Measurements from ENCODE around the gene TACR1.
"Not testable (repeated sequence)": the region's sequence is repeated elsewhere in the genome, so short reads cannot be mapped to it uniquely, and the experiment has no call there.

The TACR1 gene

DNA sequence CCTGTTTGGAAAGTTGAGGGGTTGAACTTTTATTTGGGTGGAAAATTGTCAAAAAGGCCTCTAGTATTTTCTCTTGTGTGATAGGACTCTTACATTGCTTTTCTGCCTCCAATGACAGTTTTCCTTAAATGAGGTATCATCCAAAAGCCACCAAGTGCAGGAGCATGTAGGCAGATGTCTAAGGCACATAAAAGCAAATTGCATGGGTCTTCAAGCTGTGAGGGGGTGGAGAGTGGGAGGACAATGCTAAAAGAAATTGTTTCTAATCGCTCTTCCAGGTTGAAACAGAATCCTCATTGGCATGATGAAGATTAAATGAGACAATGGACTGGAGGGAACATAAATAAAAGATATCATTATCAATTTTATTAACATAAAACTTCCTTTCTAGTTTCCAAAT is 6.8 kb downstream of the TACR1 start:
- no peak for DNase-seq

DNA sequence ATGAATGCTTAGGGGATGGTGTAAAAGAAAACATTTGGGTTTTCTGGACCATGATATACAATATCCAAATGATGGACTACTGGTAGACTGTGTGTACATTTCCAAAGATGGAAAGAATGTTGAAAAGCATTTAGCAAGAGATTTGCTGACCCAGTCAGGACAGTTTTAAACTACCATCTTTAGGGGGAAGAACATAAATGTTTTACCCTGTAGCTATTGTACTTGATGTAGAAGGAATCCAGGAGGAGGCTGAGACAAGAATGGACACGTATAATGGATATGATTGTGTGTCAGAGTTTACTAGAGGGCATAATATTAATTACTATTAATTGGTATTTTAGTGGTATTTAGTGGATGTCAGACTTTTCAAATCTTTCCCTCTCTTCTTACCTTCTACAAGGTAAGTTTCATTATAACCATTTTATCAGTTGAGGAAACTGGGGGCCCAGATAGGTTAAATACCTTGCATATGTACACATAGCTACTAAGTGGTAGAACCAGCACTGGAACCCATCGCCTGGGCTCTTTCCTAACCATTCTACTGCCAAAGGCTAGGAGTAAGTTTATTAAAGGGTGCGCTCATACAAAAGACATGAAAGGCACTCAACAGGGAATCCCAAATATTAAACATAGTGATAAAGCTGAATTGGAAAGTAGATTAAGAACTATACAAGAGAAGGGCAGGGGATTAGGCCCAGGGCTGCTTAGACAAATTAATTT is 8.9 kb downstream of the TACR1 start:
- DNase-seq: no peak

DNA sequence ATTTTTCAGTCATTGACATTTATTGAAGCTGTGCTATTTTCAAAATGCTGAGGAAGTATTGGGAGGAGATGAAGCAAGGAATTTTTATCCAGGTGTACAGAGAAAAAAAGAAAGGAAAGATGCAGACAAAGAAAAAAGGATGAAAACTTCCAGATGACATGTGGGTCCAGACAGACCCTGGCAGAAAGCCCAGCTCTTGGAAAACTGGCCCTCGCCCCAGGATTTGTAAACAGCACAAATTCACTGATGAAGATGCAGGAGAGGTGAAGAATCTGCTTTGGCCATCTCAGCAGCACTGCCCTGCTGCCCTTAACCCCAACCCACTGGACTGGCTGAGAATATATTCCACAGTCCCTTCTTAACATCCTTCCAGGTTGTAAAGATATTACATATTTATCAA is 12.5 kb downstream of the TACR1 start:
- DNase-seq: no peak

DNA sequence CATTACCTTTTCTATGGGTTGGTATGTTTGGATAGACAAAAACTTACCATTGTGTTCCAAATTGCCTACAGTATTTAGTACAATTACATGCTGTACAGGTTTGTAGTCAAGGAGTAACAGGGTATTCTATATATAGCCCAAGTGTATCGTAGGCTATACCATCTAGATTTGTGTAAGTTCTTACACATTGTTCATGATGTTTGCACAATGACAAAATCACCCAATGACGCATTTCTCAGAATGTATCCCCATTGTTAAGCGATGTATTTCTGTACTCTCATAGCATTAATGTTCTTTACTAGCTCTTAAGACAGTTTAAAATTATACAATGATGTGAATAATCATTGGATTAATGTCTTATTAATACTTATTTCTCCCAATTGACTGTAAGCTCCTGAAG is 16.7 kb downstream of the TACR1 start:
- DNase-seq: no peak

DNA sequence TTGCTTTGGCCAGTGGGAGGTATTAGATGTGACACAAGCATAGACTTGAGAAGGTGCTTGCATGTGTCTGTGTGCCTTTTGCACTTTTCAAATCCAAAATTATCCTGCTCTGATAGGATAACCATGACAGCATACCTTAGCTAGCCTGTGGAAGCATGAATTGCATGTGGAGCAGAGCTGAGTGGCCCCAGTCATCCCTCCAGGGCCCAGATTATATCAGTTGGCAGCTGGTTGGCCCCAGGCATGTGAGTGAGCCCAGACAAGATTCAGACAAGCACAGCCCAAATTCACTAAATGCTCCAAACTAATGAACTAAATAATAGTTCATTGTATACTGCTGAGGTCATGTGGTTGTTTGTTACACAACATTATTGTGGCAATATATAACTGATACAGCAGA is 18.8 kb downstream of the TACR1 start:
- DNase-seq: no peak

DNA sequence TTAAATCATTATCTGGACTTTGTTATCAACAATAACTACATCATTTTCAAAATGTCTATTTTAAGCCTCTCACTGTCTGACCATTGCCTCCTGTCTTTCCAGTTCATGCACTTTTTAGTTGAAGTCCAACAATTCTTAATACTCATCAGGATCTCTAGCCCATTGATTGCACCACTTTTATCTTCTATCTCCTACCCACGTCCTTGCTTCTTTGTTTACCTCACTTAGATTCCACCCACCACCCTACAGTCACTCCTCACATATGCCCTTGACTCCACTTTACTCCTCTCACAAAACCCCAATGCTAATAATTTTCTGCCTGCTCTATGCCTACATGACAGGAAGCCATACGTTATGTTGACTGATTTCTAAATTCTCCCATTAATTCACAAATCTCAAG is 21.9 kb downstream of the TACR1 start:
- no peak for DNase-seq

DNA sequence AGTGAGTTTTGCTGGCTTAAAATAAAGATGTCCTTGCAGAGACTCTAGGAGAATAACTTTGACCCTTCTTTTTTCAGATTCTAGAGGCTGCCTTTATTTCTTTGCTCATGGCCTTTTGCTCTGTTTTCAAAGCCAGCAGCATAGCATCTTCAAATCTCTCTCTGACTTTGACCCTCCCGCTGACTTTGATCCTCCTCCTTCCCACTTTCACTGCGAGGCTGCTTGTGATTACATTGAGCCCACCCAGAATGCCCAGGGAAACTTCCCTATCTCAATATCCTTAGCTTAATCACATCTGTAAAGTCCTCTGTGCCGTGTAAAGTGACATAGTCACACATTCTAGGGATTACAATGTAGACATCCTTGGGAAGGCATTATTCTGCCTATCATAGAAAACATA is 23.9 kb downstream of the TACR1 start:
- no peak for DNase-seq

DNA sequence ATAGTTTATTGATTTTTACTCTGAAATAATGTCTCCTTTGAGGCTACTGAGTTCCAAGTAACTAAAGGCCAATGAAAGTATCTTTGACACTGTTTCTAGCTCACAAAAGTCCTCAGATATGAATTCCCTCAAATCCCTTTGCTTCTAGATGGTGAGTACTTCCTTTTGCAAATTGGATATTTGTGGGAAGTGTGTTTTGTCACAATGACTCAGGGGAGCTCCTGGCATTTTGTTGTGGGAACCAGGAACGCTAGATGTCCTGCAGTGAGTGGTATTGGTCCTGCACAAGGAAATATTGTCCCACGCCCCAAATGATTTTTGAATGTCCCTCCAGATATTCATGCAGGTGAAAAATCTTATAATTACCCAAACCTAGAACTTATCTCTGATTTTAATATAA is 24.3 kb downstream of the TACR1 start:
- DNase-seq: no peak

DNA sequence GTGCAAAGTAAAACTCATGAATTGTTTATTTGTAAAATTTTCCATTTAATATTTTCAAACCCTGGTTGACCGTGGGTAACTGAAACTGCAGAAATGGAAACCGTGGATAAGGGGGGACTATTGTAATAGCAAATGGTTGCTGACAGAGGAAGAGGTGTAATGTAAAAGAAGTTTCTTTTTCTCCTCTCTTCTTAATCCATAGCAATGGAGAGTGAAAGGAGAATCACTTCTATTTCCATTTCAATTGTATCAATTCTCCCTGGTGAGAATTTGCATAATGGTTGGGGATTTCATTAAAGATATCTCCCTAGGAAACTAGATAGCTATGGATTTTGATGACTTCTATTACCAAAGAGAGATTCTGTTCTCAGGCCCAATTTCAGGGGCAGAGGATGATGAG is 24.8 kb downstream of the TACR1 start:
- DNase-seq: no peak

DNA sequence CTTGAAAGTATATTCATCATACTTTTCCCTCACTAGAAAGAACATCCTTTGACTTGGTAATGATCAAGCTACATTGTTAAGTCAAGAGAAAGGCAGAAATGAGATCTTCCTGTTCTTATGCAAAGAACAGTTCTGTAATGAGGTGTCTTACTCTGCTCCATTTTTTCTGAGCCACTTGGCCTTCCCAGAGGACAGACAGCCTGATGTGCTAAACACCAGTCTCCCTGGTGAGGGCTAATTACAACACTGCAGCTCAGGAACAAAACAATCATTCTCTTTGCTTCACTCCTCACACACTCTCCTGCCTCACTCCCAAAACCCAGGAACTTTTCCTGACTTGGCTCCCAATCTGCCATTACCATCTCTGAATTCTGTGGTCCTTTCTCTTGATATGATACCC is 25.6 kb downstream of the TACR1 start:
- DNase-seq: no peak

DNA sequence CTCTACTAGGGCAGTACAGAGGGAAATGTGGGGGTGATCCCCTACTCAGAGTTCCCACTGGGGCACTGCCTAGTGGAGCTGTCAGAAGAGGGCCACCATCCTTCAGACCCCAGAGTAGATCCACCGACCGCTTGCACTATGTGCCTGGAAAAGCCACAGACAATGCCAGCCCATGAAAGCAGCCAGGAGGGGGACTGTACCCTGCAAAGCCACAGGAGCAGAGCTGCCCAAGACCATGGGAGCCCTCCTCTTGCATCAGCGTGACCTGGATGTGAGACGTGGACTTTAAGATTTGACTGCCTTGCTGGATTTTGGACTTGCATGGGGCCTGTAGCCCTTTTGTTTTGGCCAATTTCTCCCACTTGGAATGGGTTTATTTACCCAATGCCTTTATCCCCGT is 27.9 kb downstream of the TACR1 start:
- DNase-seq: not testable (repeated sequence)

DNA sequence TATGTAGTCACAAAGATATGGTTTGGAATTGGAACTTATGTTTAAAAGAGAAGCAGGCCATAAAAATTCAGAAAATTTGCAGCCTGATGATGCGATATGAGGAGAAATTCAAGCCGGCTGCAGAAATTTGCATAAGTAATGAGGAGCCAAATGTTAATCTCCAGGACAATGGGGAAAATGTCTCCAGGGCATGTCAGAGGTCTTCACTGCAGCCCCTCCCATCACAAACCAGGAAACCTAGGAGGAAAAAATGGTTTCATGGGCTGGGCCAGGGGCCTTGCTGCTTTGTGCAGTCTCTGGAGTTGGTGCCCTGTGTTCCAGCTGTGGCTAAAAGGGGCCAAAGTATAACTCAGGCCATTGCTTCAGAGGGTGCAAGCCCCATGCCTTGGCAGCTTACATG is 28.4 kb downstream of the TACR1 start:
- no peak for DNase-seq

DNA sequence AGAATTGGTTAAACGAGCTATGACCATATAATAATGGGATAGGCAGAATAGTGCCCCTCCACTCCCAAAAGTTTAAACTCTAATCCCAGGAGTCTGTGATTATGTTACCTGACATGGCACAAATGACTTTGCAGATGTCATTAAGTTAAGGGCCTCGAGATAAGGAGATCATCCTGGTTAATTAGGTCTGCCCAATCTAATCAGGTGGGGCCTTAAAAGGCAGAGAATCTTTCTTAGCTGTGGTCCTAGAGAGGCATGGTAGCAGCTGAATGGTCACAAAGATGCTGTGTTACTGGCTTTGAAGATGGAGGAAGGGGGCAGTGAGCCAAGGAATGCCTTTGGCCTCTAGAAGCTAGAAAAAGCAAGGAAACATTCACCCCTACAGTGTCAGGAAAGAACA is 31.1 kb downstream of the TACR1 start:
- no peak for DNase-seq

DNA sequence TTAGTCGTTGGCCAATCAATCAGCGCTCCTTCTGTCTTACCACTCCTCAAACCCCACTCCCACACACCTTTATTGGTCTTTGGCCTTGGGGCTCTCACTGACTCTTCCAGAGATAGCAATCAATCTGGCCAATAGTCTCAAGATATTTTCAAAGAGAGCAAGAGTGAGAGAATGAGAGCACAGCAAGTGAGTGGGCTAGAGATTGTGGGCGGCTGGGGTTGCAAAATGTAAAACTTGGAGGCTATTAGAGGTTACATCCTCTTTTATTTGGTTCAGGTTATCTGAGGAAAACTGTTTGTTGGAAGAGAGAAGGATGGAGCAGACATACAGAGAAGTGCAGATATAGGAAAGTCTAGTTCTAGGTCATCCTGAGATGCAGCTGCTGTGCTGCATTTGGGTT is 32.8 kb downstream of the TACR1 start:
- no peak for DNase-seq

DNA sequence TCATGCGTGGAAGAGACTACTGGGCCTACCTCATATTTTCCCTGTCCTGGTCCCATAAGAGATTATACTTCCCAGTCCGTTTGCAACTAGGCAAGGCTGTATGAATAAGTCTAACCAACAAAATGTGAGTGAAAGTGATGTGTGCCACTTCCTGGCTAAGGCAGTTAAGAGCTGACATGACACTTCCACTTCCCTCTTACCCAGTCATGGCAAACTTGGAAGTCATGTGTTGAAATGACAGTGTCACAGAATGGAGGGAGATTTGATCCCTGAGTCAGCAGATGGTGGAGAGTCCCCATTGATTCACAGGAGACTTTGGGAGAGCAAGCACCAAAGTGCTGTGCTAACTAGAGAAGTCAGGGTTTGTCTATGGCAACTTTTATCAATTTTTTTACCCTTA is 36.4 kb downstream of the TACR1 start:
- DNase-seq: no peak

DNA sequence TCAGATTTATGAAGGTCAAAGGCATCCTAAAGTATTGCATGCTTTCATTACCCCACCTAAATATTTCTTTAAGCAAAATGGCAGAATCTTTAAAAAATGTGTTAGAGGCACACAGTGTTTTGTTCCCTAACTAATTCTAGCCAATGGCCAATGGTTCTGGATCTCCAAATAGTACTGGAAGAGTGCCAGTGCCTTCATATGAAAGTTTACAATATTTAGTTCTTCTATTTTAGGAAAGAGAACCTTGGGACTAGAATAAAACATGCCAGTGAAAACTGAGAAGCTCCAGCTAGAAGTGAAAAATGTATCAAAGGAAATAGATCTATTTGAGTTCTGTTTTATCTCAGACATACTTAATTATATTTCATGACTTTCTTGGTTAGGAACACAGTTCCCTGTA is 37.1 kb downstream of the TACR1 start:
- no peak for DNase-seq

DNA sequence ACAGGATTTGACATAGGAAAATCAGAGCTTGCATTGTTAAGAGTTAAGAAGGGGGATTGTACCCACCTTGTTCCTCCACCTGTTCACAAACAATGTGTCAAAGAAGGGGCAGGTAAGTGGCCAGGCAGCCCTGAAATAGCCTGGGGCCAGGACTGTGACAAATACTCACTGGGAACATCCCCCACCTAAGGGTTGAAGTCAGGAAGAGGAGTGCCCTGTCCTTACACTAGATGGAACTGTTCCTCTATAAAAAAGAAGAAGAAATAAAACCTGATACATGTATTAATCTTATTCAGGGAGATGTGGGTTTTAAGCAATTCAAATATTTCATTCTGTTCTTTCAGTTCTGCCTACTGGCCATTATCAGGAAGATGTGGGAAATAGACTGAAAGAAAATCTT is 41.9 kb downstream of the TACR1 start:
- DNase-seq: peak; percentile 13

DNA sequence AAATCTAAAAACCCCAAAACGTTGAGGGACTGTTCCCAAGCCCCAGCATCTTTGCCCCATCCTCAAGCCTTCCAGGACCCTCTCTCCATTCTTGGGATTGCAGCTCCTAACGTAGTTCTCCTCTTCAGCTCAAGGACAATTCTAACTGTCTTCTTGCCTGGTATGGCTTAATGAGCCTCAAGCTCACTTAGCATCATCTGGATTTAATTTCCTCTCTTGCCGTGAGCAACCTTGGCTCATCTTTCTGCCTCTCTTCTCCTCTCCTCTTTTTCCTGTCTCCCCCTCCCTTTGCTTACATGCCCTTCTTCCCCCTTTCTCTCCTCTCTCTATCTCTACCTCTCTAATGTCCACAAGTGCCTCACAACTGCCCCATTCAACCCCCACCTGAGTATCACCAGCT is 44.2 kb downstream of the TACR1 start:
- peak; percentile 50 for DNase-seq

DNA sequence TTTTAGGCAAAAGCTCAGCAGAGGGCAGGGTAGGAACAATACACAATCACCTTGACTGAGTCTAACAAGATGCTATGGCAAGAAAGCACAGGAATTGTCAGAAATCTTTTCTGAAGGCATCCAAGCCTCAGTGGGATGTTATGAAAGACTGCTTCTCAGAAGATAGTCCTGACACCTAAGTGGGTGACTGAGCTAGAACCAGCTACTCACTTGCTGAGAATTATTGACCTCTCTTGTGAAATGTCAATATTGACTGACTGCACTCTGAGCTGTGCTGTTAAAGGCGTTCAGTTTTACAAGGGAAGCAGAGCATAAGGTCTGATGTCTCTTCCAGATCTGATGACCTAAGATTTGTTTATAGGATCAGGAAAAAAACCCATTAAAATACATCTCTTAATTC is 46.1 kb downstream of the TACR1 start:
- DNase-seq: no peak

DNA sequence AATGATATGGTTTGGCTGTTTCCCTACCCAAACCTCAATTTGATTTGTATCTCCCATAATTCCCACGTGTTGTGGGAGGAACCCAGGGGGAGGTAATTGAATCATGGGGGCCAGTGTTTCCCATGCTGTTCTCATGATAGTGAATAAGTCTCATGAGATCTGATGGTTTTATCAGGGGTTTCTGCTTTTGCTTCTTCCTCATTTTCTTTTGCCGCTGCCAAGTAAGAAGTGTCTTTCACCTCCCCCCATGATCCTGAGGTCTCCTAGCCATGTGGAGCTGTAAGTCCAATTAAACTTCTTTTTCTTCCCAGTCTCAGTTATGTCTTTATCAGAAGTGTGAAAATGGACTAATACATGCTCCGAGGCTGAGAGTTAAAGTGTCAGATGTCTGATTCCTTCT is 47.1 kb downstream of the TACR1 start:
- DNase-seq: not testable (repeated sequence)

DNA sequence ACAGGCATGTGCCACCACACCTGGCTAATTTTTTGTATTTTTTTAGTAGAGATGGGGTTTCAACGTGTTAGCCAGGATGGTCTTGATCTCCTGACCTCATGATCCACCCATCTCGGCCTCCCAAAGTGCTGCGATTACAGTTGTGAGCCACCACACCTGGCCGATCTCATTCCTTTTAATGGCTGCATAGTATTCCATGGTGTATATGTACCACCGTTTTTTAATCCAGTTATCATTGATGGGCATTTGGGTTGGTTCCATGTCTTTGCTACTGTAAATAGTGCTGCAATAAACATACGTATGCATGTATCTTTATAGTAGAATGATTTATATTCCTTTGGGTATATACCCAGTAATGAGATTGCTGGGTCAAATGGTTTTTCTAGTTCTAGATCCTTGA is 51.4 kb downstream of the TACR1 start:
- not testable (repeated sequence) for DNase-seq

DNA sequence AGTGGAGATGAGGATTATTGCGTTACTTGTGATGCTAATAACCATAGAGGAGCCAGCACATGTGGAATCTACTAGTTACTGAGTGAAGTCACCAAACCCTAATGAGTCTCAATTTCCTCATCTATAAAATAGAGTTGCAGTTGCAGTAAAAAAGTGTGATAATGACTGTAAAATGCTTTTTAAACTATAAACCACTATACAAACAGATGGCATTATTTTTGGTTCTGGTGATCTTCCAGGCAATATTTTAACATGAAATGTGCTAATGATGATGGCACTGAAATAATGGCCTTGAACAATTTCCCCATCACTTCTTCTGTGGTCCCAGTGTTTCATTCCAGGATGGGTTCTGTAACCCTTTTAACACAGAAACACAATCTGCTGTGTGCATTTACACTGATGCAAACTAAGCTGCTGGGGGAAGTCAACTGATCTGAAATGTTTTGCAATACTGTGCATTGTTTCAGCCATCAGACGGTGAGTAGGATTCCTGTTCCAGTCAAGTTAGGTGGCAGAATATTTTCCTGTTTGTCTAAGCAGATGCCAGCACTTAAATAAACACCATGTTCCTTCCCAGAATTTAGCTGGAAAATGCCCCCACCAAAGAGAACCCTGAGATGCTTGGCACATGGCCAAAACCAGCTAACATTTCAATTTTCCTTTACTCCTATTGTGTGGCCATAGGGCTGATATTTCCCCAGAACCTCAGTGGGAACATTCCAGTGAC is 52.6 kb downstream of the TACR1 start:
- DNase-seq: peak; percentile 34

DNA sequence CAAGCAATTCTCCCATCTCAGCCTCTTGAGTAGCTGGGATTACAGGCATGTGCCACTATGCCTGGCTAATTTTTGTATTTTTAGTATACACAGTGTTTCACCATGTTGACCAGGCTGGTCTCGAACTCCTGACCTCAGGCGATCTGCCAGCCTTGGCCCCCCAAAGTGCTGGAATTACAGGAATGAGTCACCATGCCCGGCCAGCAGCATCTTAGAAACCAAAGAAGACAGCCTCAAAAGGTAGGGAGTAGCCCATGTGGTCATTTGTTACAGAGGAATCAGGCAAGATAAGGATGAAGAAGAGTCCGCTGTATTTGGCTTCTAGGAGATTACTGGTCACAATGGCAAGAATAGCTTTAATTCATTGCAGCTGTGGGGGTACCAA is 53.1 kb downstream of the TACR1 start:
- DNase-seq: peak; percentile 13

DNA sequence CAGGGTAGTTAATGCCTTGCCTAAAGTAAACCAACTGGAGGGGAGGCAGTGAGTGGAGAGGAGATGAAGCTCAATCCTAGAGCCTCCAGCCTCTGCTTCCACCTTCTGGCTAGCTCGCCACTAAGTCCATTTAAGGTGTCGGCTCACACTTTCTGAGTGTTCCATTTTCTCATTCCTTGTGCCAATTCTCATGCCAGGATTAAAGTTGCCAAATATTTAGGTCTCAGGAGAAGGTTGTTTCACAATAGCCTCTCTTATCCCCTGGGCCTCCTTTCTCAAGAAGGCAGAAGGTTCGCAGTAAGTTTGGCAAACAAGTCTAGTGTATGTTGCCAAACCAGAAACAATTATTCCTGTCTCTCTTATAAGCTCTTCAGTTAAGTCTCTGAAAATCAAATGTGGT is 57.2 kb downstream of the TACR1 start:
- peak; percentile 37 for DNase-seq

DNA sequence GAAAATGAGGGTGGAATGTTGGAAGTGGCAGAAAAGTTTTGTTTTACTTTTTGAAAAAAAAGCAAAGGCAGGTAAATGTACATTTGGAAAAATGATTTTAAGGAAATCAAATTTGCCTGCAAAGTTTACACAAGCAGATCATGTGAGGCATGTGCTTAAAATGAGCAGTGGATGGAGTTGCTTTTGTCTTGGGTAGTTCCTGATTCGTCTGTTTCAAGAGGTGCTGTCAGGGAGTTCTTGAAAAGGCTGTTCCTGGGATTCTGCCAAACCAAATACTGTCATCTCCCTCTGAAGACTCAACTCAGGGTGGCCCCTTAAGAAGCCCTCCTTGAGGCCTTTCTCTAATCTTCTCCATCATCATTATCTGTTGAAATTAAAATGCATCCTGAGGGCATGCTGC is 59.0 kb downstream of the TACR1 start:
- DNase-seq: no peak
